HepG2 (cell line): Measurements from ENCODE around the gene SOBP. TPM values are rescaled to one million over a fixed set of nuclear protein-coding genes. Genes with fewer than 3 reads are reported as not detected.

Source experiments
- ELF1 ChIP-seq: sonication (generic); formaldehyde crosslinking; IDR thresholded peaks from 2 replicates; pipeline ENCODE4 v1.4.0; 2020; ENCODE audit warnings: missing genetic modification reagents
- HES4 ChIP-seq: sonication (generic); formaldehyde crosslinking; IDR thresholded peaks from 2 replicates; pipeline ENCODE4 v1.9.0; 2021; ENCODE audit warnings: mild to moderate bottlenecking, missing genetic modification reagents, borderline replicate concordance
- HIVEP1 ChIP-seq: sonication (generic); formaldehyde crosslinking; IDR thresholded peaks from 2 replicates; pipeline ENCODE4 v1.4.0; 2020; ENCODE audit warnings: mild to moderate bottlenecking, missing genetic modification reagents
- MATR3 ChIP-seq: sonication (generic); formaldehyde crosslinking; IDR thresholded peaks from 2 replicates; pipeline ENCODE4 v1.4.0; 2020; ENCODE audit warnings: missing genetic modification reagents
- MTF2 ChIP-seq: sonication (generic); formaldehyde crosslinking; IDR thresholded peaks from 2 replicates; pipeline ENCODE4 v1.5.0; 2020; ENCODE audit warnings: missing genetic modification reagents, borderline replicate concordance
- NAIF1 ChIP-seq: sonication (generic); formaldehyde crosslinking; IDR thresholded peaks from 2 replicates; pipeline ENCODE4 v1.5.0; 2020; ENCODE audit warnings: mild to moderate bottlenecking, missing genetic modification reagents, borderline replicate concordance
- RBM39 ChIP-seq: fragments of 200-400 bp; formaldehyde crosslinking; IDR thresholded peaks from one replicate; pipeline ENCODE4 v1.6.1; 2018; ENCODE audit warnings: antibody characterized with exemption, mild to moderate bottlenecking, low read depth, low read length; ENCODE audit not compliant: poor library complexity, severe bottlenecking
- RCOR2 ChIP-seq: IDR thresholded peaks from 2 replicates; pipeline ENCODE4 v1.6.1; 2016; ENCODE audit warnings: missing biosample characterization, missing genetic modification reagents
- SATB2 ChIP-seq: sonication (generic); formaldehyde crosslinking; IDR thresholded peaks from 2 replicates; pipeline ENCODE4 v1.5.0; 2020; ENCODE audit warnings: missing genetic modification reagents
- SNAPC2 ChIP-seq: sonication (generic); formaldehyde crosslinking; IDR thresholded peaks from 2 replicates; pipeline ENCODE4 v1.8.1; 2022; ENCODE audit warnings: mild to moderate bottlenecking, missing genetic modification reagents
- TIGD3 ChIP-seq: sonication (generic); formaldehyde crosslinking; IDR thresholded peaks from 2 replicates; pipeline ENCODE4 v1.5.1; 2020; ENCODE audit warnings: mild to moderate bottlenecking, missing genetic modification reagents, borderline replicate concordance
- ZBTB7B ChIP-seq: sonication (generic); formaldehyde crosslinking; IDR thresholded peaks from 2 replicates; pipeline ENCODE4 v1.4.0; 2020; ENCODE audit warnings: missing genetic modification reagents
- ZFP62 ChIP-seq: sonication (generic); formaldehyde crosslinking; IDR thresholded peaks from 2 replicates; pipeline ENCODE4 v1.4.0; 2020; ENCODE audit warnings: missing genetic modification reagents
- ZKSCAN5 ChIP-seq: sonication (generic); formaldehyde crosslinking; IDR thresholded peaks from 2 replicates; pipeline ENCODE4 v1.5.1; 2020; ENCODE audit warnings: mild to moderate bottlenecking, missing genetic modification reagents
- ZNF431 ChIP-seq: sonication (generic); formaldehyde crosslinking; IDR thresholded peaks from 2 replicates; pipeline ENCODE4 v1.9.0; 2022; ENCODE audit warnings: missing genetic modification reagents, low read depth, mild to moderate bottlenecking, borderline replicate concordance
- ZNF562 ChIP-seq: sonication (generic); formaldehyde crosslinking; IDR thresholded peaks from 2 replicates; pipeline ENCODE4 v1.8.0; 2022; ENCODE audit warnings: missing genetic modification reagents, borderline replicate concordance
- ZNF746 ChIP-seq: sonication (generic); formaldehyde crosslinking; IDR thresholded peaks from 2 replicates; pipeline ENCODE4 v1.8.0; 2022; ENCODE audit warnings: mild to moderate bottlenecking, missing genetic modification reagents
- ZNF761 ChIP-seq: sonication (generic); formaldehyde crosslinking; conservative IDR thresholded peaks from 2 replicates; pipeline ENCODE4 v1.4.0; 2020; ENCODE audit warnings: mild to moderate bottlenecking, missing genetic modification reagents
- ZSCAN12 ChIP-seq: sonication (generic); formaldehyde crosslinking; IDR thresholded peaks from 2 replicates; pipeline ENCODE4 v1.9.0; 2021; ENCODE audit warnings: mild to moderate bottlenecking, missing genetic modification reagents
- ZSCAN21 ChIP-seq: sonication (generic); formaldehyde crosslinking; IDR thresholded peaks from 2 replicates; pipeline ENCODE4 v1.8.0; 2022; ENCODE audit warnings: mild to moderate bottlenecking, missing genetic modification reagents, moderate library complexity, borderline replicate concordance
- polyA plus RNA-seq, 8 experiments: library from polyadenylated mRNA; depleted of rRNA in 3 of 8; stranded (reverse) in 7 of 8; unstranded in 1 of 8; fragments of >200 nt; fragmentation: Illumina TruSeq in 4 of 8; extraction: Trizol in 4 of 8; gene quantifications; 2 replicates each; pipeline versions ENCODE4 v1.2.1 to v1.2.3, GENCODE V29; 2011 to 2016; ENCODE audit warnings: low read depth in 4 of 8, missing spikeins in 1 of 8, mixed read lengths in 1 of 8; ENCODE audit not compliant: insufficient read depth in 1 of 8
- total RNA-seq, 5 experiments: library from RNA; depleted of rRNA; stranded (reverse); fragments of >200 nt; fragmentation: Illumina TruSeq; extraction: Trizol; gene quantifications; 2 replicates each; pipeline ENCODE4 v1.2.3, GENCODE V29; 2016; ENCODE audit warnings: low read depth in 1 of 5
- TF ChIP-seq, protein P1 (sequence below): sonication (generic); formaldehyde crosslinking; IDR thresholded peaks from 2 replicates; pipeline ENCODE4 v1.4.0; 2020; ENCODE audit warnings: mild to moderate bottlenecking, missing genetic modification reagents
- TF ChIP-seq, protein P2 (sequence below): sonication (generic); formaldehyde crosslinking; IDR thresholded peaks from 2 replicates; pipeline ENCODE4 v1.4.0; 2020; ENCODE audit warnings: missing genetic modification reagents
- TF ChIP-seq, protein P3 (sequence below): sonication (generic); formaldehyde crosslinking; IDR thresholded peaks from 2 replicates; pipeline ENCODE4 v1.5.0; 2020; ENCODE audit warnings: mild to moderate bottlenecking, missing genetic modification reagents, borderline replicate concordance

SOBP gene
- total and polyA plus RNA-seq, 2 of the 13 experiments (the other 11 are each of a cell fraction or from before 2014, with no cell fraction given): 1.5 to 6.9 TPM

GRCh38 chr6:107459283-107460082 lies 30.4 kb upstream of the SOBP start, which contains the start of gene PDSS2 (continued):
- TF ChIP-seq ELF1: no peak; the same call in 1 of the 2 replicates
- TF ChIP-seq ZSCAN12 (CRISPR knock-in tag): peak; percentile 46; the same call in 1 of the 2 replicates
- peak; percentile 60; the same call in 1 of the 2 replicates for TF ChIP-seq MTF2 (CRISPR knock-in tag)
- TF ChIP-seq ZNF562 (CRISPR knock-in tag): no peak
- no peak for TF ChIP-seq RCOR2 (CRISPR knock-in tag)
- 0 out of 2 replicates have a peak, but pooled peaks have one; percentile 18 for TF ChIP-seq SATB2 (CRISPR knock-in tag)
- peak; percentile 40; the same call in 1 of the 2 replicates for TF ChIP-seq HIVEP1 (CRISPR knock-in tag)
- TF ChIP-seq ZFP62 (CRISPR knock-in tag): no peak
- TF ChIP-seq NAIF1 (CRISPR knock-in tag): no peak
- TF ChIP-seq HES4 (CRISPR knock-in tag): no peak
- TF ChIP-seq MATR3 (CRISPR knock-in tag): no peak
- TF ChIP-seq RBM39: no peak
- peak; percentile 60; the same call in 1 of the 2 replicates for TF ChIP-seq ZNF746
- TF ChIP-seq ZBTB7B (CRISPR knock-in tag): peak; percentile 36; the same call in 1 of the 2 replicates
- TF ChIP-seq ZKSCAN5 (CRISPR knock-in tag): no peak; the same call in 1 of the 2 replicates
- TF ChIP-seq ZNF761: peak; percentile 65; the same call in 1 of the 2 replicates
- TF ChIP-seq TIGD3 (CRISPR knock-in tag): no peak
- TF ChIP-seq, protein P1, sequence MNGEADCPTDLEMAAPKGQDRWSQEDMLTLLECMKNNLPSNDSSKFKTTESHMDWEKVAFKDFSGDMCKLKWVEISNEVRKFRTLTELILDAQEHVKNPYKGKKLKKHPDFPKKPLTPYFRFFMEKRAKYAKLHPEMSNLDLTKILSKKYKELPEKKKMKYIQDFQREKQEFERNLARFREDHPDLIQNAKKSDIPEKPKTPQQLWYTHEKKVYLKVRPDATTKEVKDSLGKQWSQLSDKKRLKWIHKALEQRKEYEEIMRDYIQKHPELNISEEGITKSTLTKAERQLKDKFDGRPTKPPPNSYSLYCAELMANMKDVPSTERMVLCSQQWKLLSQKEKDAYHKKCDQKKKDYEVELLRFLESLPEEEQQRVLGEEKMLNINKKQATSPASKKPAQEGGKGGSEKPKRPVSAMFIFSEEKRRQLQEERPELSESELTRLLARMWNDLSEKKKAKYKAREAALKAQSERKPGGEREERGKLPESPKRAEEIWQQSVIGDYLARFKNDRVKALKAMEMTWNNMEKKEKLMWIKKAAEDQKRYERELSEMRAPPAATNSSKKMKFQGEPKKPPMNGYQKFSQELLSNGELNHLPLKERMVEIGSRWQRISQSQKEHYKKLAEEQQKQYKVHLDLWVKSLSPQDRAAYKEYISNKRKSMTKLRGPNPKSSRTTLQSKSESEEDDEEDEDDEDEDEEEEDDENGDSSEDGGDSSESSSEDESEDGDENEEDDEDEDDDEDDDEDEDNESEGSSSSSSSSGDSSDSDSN (CRISPR knock-in tag): peak; percentile 88
- TF ChIP-seq SNAPC2: peak; percentile 71; the same call in 1 of the 2 replicates
- TF ChIP-seq ZNF431 (CRISPR knock-in tag): peak; percentile 85; the same call in 1 of the 2 replicates
- no peak for TF ChIP-seq ZSCAN21 (CRISPR knock-in tag)
- TF ChIP-seq, protein P2, sequence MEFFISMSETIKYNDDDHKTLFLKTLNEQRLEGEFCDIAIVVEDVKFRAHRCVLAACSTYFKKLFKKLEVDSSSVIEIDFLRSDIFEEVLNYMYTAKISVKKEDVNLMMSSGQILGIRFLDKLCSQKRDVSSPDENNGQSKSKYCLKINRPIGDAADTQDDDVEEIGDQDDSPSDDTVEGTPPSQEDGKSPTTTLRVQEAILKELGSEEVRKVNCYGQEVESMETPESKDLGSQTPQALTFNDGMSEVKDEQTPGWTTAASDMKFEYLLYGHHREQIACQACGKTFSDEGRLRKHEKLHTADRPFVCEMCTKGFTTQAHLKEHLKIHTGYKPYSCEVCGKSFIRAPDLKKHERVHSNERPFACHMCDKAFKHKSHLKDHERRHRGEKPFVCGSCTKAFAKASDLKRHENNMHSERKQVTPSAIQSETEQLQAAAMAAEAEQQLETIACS (CRISPR knock-in tag): no peak
- TF ChIP-seq, protein P3, sequence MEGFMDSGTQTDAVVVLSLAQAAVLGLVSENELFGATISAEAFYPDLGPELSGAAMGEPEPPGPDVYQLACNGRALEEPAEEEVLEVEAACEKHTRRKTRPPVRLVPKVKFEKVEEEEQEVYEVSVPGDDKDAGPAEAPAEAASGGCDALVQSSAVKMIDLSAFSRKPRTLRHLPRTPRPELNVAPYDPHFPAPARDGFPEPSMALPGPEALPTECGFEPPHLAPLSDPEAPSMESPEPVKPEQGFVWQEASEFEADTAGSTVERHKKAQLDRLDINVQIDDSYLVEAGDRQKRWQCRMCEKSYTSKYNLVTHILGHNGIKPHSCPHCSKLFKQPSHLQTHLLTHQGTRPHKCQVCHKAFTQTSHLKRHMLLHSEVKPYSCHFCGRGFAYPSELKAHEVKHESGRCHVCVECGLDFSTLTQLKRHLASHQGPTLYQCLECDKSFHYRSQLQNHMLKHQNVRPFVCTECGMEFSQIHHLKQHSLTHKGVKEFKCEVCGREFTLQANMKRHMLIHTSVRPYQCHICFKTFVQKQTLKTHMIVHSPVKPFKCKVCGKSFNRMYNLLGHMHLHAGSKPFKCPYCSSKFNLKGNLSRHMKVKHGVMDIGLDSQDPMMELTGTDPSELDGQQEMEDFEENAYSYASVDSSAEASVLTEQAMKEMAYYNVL (CRISPR knock-in tag): 0 out of 2 replicates have a peak, but pooled peaks have one; percentile 26
